Sigmoid colon (tissue), 4 donors: ENCODE measurements around the gene FHOD3.

Experiments used
- CTCF ChIP-seq, 4 experiments: fragments of 450-650 bp in 3 of 4; fragments of 200-600 bp in 1 of 4; IDR thresholded peaks; one replicate each; pipeline ENCODE4 v1.5.1; 2016 to 2019; ENCODE audit warnings: antibody characterized with exemption in 4 of 4, mild to moderate bottlenecking in 3 of 4, moderate library complexity in 2 of 4
- EP300 ChIP-seq, 4 donors: sonication (generic); formaldehyde crosslinking; IDR thresholded peaks; one replicate each; pipeline ENCODE4 v1.6.1; 2017; ENCODE audit warnings: antibody characterized with exemption in 4 of 4
- POLR2A ChIP-seq, 2 donors: fragments of 450-650 bp; IDR thresholded peaks; one replicate each; pipeline ENCODE4 v1.6.1; 2016; ENCODE audit warnings: antibody characterized with exemption in 2 of 2, mild to moderate bottlenecking in 2 of 2, moderate library complexity in 2 of 2
- POLR2AphosphoS5 ChIP-seq, 4 donors: sonication (generic); formaldehyde crosslinking; IDR thresholded peaks; one replicate each; pipeline ENCODE4 v1.6.1; 2017; ENCODE audit warnings: antibody characterized with exemption in 4 of 4

GRCh38 chr18:36488131-36488530 is 190.6 kb downstream of the FHOD3 start:
- TF ChIP-seq CTCF (IDR thresholded peaks at IDR 0.05) = no peak
- TF ChIP-seq POLR2A (IDR thresholded peaks at IDR 0.05) = no peak
- TF ChIP-seq EP300 (IDR thresholded peaks at IDR 0.05) = no peak
- no peak for TF ChIP-seq POLR2AphosphoS5 (IDR thresholded peaks at IDR 0.05)
